HT-29 (cell line): ENCODE results near the gene VPS8. TPM values are rescaled to one million over a fixed set of nuclear protein-coding genes. Genes with fewer than 3 reads are reported as not detected.

Source experiments
- DNase-seq: peaks from one replicate; pipeline ENCODE4 v3.0.0-alpha.2; 2015; ENCODE audit warnings: low spot score
- total RNA-seq: library from RNA; depleted of rRNA; stranded (reverse); fragments of >200 nt; shearing (Covaris generic); gene quantifications from 2 replicates; pipeline ENCODE4 v1.2.3, GENCODE V29; 2014

Gene VPS8
- total RNA-seq, 1 experiment from 2014 or later = 11.7 TPM

DNA sequence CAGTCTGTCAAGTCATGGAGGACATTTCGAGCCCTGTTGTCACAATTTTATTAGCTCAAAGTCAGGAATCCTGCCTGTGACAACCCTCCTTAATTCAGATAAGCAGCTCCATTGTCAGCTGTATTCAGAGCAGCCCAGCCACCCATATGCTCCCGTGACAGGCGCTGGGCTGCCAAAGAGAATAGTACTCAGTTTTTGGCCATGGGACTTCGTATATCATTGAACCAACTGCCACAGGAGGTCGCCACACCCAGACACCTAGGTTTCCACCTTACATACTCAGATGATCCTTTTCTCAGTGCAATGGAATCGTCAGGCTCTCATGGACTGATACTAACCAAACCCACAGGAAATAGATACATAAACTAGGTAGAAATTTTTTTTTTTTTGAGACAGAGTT is 240.7 kb downstream of the VPS8 start:
- DNase-seq = no peak

DNA sequence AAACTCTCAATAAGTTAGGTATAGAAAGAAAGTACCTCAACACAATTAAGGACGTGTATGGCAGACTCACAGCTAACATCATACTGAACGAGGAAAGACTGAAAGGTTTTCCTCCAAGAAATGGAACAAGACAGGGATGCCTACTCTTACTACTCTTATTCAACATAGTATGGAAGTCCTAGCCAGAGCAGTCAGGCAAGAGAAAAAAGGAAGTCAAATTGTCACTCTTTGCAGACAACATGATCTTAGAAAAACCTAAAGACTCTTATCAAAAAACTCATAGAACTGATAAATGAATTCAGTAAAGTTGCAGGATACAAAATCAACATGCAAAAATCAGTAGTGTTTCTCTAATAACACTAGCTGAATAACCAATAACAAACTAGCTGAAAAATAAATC is 244.9 kb downstream of the VPS8 start:
- DNase-seq = no peak

DNA sequence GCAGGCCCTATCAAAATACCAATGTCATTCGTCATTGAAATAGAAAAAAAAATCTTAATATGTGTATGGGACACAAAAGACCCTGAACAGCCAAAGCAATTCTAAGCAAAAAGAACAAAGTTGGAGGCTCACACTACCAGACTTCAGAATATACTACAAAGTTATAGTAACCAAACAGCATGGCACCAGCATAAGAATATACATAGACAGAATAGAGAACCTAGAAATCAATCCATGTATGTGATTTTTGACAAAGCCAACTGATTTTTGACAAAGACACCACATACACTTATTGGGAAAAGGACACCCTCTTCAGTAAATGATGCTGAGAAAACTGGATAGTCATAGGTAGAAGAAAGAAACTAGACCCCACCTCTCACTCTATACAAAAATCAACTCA is 245.9 kb downstream of the VPS8 start:
- no peak for DNase-seq

DNA sequence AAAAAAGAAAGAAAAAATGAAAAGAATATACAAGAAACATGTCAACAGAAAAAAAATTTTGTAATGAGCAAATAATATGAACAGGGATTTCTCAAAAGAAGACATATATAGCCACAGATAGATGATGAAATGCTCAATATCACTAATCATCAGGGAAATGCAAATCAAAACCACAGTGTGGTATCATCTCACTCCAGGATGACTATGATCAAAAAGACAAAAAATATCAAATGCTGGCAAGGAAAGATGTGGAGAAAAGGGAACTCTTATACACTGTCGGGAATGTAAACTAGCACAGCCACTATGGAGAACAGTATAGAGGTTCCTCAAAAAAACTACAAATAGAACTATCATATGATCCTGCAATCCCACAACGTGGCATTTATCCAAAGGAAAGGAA is 246.8 kb downstream of the VPS8 start:
- no peak for DNase-seq

DNA sequence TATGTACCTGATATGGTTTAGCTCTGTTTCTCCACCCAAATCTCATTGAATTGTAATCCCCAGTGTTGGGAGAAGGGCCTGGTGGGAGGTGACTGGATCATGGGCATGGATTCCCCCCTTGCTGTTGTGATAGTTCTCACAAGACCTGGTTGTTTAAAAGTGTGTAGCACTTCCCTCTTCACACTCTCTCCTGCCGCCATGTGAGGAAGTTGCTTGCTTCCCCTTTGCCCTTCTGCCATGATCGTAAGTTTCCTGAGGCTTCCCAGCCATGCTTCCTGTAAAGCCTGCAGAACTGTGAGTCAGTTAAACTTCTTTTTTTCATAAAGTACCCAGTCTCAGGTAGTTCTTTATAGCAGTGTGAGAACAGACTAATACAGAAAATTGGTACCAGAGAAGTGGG is 247.8 kb downstream of the VPS8 start:
- DNase-seq = no peak

DNA sequence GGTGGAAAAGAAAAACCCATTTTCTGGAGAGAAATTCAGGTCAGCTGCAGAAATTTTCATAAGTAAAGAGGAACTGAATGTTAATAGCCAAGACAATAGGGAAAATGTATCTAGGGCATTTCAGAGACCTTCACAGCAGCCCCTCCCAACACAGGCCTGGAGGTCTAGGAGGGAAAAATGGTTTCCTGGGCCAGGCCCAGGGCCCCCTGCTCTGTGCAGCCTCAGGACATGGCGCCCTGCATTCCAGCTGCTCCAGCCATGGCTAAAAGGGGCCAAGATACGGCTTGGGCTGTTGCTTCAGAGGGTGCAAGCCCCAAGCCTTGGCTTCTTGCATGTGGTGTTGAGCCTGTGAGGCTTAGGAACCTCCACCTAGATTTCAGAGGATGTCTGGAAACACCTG is 248.7 kb downstream of the VPS8 start:
- no peak for DNase-seq

DNA sequence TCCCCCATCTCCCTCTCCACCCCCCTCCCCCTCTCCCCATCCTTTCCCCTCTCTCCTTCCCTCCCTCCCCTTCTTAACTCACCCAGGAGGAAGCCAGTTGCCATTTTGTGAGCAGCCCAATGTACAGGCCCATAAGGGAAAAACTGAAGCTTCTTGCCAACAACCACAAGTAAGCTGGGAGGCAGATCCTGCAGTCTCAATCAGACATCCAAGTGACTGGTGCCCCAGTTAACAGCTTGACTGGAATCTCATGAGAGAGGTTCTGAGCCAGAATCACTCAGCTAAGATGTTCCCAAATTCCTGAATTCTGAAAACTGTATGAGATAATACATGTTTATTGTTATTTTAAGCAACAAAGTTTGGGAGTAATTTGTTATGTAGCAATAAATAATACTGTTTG is 250.2 kb downstream of the VPS8 start:
- no peak for DNase-seq

DNA sequence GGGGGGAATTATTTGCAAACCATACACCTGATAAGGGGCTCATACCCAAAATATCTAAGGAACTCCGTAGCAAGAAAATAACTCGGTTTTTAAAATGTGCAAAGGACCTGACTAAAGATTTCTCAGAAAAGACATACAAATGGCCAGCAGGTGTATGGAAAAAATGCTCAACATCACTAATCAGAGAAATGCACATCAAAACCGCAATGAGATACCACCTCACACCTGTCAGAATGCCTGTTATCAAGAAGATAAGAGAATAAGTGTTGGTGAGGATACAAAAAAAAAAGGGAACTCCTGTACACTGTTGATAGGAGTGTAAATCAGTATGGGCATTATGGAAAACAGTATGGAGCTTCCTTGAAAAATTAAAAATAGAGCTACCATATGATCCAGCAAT is 251.5 kb downstream of the VPS8 start:
- no peak for DNase-seq

DNA sequence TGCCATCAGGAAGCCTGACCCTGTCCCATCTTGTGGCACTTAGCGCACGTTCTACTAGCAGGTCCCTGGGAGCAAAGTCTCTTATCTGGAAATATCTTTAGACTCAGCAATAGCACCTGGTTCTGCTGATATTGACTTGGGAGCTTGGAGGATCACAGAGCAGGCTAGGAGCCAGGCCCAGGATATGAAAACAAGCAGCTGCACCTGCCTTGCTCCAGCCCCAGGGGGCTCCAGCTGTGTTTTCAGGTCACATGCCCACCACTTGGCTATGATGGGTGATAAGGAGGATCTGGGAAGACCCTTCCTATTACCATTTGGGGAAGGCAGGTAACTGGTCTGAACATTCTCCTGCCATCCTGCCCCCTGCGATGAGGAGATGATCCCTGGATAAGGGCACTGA is 253.1 kb downstream of the VPS8 start:
- no peak for DNase-seq

DNA sequence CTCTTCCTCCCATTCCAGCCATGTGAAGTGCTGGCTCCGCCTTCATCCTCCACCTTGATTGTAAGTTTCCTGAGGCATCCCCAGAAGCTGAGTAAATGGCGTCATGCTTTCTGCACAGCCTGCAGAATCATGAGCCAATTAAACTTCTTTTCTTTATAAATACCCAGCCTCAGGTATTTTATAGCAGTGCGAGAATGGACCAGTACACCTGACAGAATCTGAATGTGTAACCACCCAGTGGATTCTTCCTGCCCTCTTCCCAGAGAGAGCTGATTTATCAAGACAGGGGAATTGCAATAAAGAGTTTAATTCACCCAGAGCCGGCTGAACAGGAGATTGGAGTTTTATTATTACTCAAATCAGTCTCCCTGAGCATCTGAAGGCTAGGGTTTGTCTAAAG is 254.3 kb downstream of the VPS8 start:
- no peak for DNase-seq

DNA sequence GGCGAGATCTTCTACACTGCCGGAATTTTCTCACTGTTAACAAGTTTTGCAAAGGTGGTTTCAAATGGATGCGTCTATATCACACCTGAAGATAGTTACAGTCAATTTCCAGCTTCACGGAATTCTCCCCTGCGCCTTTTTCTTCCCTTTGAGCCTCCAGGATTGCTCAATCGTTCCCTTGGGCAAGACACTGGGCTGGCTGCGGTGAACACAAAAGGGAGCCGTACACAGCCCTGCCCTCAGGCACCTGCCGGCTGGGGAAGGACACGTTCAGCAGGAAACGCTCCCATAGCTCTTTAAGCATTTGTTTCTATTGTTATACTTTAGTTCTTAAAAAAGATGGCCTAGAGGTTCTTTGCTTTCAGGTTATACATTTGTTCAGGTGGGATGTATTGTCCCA is 255.2 kb downstream of the VPS8 start:
- DNase-seq = no peak

DNA sequence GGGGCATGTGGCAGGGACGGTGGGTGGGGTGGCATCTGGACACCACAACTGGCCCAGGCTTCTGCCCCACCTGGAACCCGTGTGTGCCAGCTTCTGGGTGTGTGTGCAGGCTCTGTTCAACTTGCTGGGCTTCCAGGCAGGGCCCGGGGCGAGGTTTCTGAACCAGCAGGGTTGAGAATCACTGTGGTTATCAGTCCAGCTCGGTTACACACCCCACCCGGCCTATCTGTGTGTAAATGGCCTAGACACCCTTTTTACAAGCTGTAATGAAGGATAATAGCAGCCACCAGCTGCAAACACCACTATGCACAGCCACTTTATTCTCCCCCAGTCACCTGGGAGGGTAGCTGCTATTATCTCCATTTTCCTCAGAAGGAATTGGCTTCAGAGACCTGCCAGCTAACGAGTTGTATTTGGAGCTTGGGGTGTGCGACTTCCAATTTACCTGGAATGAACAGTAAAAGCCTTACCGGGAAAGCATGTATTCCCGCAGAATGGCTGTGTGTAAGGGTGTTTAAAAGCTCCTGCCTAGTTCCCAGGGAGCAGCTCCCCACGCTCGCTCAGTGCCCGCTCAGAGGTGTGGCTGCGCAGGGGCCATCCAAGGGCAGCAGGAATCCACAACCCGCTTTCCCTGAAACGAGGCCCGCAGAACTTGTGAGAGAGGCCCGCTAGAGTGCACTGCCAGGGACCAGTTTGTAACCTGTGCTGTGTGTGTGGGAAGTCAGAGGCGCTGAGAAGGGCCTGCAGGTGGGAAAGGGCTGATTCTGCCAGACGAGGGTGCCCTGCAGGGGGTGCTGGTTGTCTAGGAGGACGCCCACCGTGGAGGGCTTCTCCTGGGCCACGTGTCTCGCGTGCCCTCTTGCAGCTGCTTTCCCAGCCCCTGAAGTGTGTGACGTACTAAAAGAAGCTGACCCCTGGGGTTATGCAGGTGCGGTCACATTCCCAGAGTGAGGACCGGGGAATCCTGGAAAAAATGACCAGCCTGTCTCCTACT is 257.4 kb downstream of the VPS8 start:
- DNase-seq = no peak

DNA sequence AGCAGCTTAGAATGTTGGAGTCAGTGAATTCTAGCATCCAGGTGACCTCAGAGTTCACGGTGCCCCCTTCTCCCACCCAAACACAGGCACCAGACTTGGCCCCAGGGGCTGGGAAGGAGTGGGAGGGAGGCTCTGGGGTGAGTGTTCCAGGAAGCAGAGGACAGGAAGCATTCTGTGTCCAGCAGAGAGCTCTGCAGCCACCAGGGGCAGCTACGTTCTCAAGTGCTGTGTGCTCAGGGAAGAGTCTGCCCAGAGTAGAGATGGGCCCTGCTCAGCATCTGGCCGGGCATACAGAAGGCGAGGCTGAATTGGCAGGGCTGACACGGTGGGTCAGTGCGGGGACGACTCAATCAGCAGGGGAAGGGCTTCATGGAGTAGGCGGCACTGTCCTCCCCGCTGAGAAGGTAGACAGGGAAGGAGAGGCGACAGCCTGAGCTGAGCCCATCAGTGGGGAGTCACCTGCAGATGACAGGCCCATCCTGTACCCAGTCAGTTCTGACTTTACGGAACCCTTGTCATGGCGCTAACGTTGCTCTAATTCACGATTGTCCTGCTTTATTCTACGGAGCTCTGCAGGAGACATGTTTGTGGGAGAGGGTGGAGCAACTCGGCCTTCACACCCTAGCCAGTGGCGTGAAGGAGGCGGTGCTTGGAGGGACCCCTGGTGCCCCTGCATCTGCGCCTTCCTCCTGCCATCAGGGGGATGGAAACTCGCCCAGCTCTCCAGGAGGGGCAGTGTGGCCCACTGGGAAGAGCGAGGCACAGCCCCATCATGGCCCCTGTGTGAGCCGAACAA is 258.7 kb downstream of the VPS8 start:
- peak; percentile 48 for DNase-seq

DNA sequence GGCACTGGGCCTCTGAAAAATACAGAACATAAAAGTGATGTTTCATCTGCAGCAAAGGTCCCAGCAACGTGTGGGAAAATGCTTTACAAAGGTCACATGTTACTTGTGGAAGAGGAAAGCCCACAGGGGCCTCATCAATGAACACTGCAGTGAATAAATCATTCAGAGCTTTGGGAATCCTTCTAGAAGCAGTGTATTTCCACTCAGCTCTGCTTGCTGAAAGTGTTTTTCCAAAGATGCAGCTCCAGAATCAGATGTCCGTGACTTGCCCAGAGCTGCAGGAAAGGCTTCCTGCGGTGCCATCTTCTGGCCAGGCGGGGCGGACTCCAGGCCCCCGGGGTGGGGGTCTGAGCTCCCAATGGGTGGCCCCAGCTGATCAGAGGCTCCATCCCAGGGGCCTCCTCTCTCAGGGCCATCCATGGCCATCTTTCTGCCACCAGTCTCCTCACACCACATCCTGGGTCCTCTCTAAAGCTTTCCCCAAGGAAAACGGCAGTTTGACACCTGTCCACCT is 259.4 kb downstream of the VPS8 start:
- no peak for DNase-seq

DNA sequence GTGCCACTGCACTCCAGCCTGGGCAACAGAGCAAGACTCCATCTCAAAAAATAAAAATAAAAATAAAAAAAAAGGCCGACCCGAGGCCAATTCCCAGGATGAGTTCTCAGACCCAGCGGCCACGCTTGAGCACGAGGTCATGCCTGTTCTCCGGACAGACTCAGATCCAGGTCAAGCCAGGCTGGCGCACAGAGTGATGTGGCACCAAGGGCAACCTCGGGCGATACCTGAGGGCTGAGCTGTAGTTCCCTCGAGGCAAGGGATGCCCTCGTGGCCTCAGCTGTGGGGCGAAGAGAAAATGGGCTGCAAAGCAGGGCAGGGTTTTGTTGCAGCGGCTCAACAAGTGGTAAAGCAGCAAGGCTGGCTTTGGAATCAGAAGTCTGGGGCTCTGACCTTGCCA is 263.6 kb downstream of the VPS8 start:
- no peak for DNase-seq

DNA sequence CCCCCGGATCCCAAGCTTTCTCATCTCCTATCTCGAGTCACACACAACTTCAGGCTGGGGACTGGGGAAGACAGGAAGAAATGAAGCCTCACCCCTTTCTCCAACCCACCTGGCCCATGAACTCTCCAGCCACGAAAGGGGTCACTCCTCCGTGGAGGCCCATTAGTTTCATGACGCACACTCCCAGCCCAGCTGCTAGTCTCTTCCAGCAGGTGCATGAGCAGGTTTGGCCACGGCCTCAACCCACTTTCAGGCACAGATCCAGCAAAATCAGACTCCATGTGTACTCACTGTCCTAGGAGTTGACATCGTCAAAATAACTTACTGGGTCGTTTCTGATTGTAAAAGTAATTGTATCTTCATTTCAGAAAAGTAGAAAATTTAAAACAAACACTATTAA is 264.3 kb downstream of the VPS8 start:
- DNase-seq = no peak

DNA sequence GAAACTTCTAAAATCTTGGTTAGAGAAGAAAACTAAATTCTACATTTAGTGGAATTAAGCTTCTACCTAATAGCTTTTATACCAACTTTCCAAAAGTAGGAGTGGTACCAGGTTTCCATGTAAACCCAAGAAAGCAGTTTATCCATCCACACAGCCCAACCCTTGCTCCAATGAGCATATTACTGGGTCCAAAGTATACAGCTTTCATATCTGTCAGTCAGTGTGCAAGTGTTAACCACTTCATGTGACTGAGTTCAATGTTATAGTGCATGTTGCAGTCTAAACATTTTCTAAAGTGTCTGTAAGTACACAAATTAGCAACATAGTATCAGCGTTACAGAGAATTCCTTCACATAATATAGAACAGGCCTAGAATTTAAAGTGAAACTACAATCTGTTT is 267.7 kb downstream of the VPS8 start:
- DNase-seq = no peak

DNA sequence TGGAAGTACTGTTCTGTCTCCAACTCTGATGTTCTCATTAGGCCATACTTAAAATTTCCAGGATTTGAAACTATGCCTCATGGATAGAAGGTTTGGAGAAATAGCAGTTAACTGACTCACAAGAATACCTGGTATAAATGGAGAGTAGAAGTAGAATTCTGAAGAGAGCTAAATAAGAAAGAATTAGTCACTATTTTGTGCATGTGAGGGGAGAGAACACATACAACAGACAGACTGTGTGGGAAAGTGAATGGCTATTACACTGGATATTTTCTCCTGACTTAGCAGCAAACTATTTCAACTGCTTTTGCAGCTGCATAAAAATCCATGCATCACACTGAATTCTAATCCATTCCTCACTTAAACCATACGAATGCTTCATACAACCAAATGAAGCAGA is 269.6 kb downstream of the VPS8 start:
- DNase-seq = no peak

DNA sequence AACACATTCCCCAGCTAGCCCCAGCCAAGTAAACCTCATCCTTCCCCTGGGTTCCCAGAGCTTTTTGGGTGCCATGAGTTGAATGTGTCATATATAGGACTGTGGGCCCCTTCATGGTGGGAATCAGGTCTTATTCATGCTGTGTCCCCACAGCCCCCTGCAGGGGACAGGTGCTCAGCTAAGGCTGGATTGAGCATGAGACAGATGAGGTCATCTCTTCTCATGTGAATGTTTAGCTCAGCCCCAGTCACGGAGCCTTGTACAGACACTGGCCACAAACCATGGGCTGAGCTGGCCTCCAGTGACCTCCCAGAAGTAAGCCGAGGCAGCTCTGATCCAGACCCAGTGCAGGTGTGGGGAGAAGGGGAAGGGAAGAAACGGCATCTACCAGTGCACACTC is 270.2 kb downstream of the VPS8 start:
- DNase-seq = no peak

DNA sequence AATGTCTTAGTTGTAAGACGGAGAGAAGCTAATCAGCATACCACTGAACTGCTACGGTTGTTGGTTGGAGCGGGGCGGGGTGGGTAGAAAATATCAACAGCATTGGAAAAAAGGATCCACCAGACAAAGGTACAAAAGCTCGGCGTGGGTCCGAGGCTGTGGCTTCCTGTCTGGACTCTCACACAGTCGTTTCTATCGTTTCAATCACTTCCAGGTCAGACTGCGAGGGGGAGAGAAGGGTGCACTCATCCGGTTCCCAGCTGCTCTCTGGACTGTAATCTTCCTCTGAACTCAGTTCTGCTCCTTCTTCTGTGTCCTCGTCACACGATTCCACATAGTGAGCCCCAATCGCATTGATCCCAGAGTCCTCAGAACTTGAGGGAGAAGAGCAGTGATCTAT is 270.9 kb downstream of the VPS8 start:
- DNase-seq = no peak

DNA sequence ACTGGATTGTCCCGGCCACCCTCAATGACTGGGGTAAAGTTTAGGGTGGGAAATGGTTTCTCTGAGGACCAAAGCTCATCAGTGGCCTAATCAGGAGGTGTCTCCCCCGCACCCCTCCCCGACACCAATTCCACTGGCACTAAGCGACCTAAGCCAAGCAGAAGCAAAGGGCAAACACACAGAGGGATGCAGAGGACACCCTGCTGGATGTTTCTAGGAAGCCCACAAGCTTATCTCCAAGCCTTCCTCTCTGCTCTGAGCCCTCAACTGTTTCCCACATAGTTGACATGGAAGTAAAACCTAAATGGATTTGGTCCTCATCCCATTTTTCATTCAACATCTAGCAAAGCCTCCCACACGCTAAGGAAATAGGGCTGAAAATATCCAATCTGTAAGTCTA is 272.4 kb downstream of the VPS8 start:
- DNase-seq = no peak

DNA sequence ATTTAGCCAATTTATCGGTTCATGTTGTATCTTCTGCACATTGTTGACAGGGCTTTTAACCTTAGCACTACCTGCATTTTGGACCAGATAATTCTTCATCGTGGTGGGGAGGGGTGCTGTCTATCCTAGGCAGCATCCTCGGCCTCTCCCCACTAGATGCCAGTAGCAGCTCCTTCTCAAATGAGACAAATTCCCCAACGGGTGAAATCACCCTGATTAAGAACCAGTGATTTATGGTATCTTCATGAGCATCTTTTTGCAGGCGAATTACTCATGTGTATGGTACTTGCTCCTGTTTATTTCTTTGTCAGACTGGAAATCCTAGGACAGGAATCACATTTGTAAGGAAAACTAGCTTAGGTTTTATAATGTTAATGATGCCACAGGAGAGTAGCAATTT is 272.9 kb downstream of the VPS8 start:
- no peak for DNase-seq

DNA sequence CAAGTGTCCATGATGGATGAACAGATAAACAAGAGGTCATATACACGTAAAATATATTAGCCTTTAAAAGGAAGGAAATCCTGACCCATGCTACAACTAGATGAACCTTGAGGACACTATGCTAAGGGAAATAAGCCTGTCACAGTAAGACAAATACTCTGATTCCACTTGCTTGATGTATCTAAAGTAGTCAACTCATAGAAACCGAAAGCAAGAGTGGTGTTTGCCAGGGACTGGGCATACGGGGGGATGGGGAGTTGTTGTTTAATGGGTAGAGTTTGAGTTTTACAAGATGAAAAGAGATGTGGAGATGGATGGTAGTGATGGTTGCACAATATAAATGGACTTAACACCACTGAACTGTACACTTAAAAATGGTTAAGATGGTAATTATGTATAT is 275.5 kb downstream of the VPS8 start:
- DNase-seq = no peak
